Measurements from ENCODE around the gene PLA2G2F. TPM values are rescaled to one million over a fixed set of nuclear protein-coding genes. Genes with fewer than 3 reads are reported as not detected.

Gene PLA2G2F
- total and polyA plus RNA-seq, 2 of the 8 experiments (the other 6 are each of a cell fraction or from before 2014, with no cell fraction given), result not detected

- no peak for TF ChIP-seq TAF7 (optimal IDR thresholded peaks at IDR 0.05; ENCODE audit: borderline replicate concordance, low read depth, low read length)
- TF ChIP-seq KDM4A (IDR thresholded peaks at IDR 0.05; ENCODE audit: low read depth, low read length, severe bottlenecking), result no peak
- TF ChIP-seq NRF1 (IDR thresholded peaks at IDR 0.05; ENCODE audit: low read depth, low read length), result no peak
Observed at GRCh38 chr1:20165522-20165951, 26.4 kb downstream of the PLA2G2F start (continued).
